ENCODE results near the gene CCNI.
A peak's percentile ranks its signal among the peaks of the same experiment; 100 is the strongest.
"Not testable (repeated sequence)": the region's sequence is repeated elsewhere in the genome, so short reads cannot be mapped to it uniquely, and the experiment has no call there.

CCNI gene

GRCh38 chr4:77037168-77037567, 38.6 kb downstream of the CCNI start:
- not testable (repeated sequence) for DNase-seq

DNA sequence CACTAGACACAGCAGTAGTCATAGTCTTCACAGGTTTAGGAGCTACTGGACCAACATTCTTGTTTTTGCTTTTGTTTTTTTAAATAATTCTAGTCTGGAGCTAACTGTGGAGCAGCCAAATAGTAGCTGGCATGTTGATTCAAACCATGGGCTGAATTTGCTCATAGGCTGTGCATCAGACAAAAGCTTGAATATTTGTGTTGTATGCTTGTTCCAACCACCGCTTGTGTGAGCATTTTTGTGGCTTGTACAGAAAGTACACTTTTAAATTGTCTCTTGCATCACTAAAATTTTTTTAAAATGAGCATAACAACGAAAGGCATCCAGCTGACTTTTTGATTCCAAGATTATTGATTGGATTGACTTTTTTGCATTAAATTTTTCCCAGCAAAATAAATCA, 39.6 kb downstream of the CCNI start:
- no peak for DNase-seq

- DNase-seq = no peak
Measured at GRCh38 chr4:77035153-77035552, 40.6 kb downstream of the CCNI start.

DNA sequence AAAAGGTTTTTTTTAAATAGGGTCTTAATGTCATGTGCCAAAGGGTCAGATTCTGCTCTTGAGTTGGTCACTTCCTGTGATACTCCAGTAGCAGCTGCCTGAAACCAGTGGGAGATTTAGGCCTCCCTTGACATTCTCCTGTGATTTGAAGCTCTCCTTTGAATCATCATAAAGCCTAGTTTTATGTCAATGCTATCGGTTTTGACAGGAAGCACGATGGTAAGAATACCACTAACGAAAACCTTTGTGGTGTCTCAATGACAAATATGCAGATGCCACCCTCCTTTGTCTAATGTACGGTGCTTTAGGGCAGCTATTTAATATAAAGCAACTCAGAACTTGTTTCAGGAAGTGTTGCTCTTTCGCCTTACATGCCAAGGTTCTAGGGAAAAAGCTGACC, 44.2 kb downstream of the CCNI start:
- no peak for DNase-seq

DNA sequence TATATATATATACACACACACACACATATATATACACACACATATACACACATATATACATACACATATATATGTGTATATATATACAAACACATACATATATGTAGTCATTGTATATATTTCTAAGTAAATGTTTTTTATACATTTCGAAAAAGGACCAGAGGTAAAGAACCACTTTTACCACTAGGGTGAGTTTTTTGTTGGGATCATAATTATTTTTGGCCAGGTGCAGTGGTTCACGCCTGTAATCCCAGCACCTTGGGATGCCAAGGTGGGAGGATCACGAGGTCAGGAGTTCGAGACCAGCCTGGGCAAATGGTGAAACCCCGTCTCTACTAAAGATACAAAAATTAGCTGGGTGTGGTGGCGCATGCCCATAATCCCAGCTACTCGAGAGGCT, 46.0 kb downstream of the CCNI start:
- not testable (repeated sequence) for DNase-seq

- DNase-seq = no peak
Measured at GRCh38 chr4:77028246-77028645, 47.5 kb downstream of the CCNI start.

DNA sequence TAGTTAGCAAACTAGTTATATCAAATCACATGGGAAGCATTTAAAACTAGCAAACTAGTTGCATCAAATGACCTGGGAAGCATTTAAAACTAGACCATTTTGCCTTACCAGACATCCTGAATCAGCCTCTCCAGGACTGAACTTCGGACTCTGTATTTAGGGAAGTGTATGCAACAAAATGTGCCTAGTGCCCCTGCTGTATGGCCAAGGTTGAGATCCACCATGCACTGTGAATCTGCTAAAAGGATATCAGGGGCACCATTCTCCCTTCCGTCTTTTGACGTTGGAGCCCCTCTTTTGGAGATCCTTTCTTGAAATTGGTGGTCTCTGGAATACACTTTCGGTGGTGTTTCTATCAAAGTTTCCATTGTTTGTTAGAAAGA, 49.5 kb downstream of the CCNI start:
- DNase-seq = no peak

DNA sequence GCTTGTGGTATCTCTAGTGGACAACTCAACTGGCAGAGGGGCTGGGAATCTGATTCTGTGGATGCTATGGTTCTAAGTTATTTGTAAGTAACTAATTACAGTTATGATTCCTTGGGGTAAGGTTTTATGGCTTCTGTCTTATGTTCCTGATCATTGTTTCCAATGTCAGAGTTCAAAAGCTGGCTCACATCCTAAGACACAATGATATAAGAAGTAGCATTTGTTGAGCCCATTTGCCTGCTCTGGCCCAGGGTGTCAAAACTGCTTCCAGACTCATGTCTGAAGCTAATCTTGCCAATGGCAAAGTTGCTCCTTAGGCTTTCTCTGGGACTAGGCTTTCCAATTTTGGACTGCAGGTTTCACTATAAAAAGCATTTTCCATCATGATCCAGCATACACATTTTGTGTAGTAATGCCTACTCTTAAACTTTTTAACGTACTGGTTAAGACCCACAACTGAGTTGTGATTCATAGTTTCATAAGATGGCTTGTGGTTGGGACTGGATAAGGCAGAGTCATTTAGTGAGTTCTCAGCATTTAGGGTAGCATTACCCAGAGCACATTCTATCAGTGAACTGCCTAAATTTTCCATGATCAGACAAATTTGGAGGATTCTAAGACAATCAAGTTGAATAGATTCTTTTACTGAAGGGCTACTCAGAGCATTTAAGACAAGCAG, 50.0 kb downstream of the CCNI start:
- DNase-seq = no peak

DNA sequence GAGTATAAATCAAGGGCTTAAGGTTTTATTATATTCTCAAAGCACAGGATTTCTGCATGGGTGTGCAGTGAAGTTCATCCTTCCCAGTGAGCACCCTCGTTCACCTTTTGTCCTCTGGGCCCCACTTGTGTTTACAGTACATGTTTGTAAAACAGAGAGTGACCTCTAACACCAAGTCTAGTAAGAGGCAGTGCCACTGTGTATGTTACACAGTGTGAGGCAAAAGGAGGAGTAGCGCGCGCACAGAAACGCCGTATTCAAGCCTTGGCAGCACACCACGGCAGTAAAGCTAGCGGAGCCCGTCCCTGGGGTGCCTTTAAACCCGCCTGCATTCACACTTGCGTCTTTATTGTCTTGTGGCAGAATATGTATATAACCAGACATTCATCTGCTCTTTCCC, 51.9 kb downstream of the CCNI start:
- DNase-seq = no peak

- DNase-seq = no peak
Measured at GRCh38 chr4:77022560-77023179, 53.1 kb downstream of the CCNI start.

DNA sequence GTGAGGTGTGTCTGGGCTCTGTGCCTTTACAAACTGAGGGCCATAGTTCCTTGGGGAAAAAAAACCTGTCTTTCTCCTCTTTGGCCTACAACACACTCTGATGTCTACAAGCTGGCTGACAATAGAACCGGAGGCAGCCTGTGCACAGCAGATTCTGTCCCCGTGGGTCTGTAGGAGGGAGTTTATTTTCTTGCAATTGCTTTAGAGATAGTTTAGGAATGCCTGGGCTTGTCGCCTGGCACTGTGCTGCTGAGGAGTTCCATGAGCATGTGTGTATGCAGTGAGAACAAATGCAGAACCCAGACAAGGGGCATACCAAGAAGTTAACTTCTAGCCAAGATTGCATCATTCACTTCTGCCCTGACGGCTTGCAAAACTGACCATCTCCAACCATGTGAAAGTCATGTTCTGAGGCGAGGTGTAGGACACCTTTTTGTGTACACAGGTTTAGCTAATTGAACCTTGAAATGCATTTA, 54.1 kb downstream of the CCNI start:
- DNase-seq = no peak

- no peak for DNase-seq
Measured at GRCh38 chr4:77020017-77020416, 55.8 kb downstream of the CCNI start.

- DNase-seq = no peak
Measured at GRCh38 chr4:77015390-77015789, 60.4 kb downstream of the CCNI start.

GRCh38 chr4:77014256-77014655, 61.5 kb downstream of the CCNI start:
- no peak for DNase-seq

DNA sequence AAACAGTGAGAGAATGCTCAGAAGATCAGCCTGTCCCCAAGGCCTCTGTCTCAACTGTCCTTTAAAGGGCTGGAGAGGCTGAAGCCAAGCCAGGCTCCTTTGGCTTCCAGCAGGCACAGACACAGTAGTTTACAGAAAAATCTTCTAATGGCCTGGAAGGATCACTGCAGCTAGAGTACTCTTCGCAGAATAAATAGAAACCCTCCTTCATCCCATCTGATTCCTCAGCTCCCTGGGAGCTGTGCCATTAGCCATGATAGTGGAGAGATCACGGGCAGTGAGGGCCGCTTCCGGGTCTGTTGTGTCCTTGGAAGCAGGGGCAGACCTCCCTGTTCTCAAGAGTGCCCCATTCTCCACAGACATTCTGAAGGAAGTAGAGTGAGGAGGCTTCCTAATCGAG, 63.1 kb downstream of the CCNI start:
- DNase-seq = no peak

DNA sequence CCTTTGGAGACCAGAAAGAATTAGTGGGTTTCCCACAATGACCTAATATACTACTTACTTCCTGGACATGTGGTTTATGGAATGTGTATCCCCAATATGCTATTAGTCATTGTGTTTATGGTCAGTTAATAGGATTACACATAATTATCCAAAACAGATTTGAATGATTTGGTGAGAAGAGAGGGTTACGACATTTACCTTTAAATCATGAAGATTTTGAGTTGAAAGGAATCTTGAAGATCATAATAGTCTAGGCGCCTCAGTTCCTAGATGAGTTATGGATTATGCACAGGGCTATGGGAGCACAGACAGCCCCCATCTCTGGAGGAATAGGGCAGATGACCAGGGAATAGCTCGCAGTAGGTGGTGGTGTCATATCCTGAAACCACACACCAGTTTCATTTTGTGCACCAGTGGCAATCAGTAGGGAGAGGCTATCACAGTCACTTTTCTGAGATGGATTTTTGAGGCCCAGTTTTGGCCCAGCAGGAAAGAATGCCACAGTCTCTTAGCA, 64.9 kb downstream of the CCNI start:
- no peak for DNase-seq

- DNase-seq = no peak
Measured at GRCh38 chr4:77009511-77010115, 66.2 kb downstream of the CCNI start.

GRCh38 chr4:77007358-77008230, 68.2 kb downstream of the CCNI start:
- DNase-seq = no peak

GRCh38 chr4:77006753-77007353, 68.9 kb downstream of the CCNI start:
- DNase-seq = no peak

DNA sequence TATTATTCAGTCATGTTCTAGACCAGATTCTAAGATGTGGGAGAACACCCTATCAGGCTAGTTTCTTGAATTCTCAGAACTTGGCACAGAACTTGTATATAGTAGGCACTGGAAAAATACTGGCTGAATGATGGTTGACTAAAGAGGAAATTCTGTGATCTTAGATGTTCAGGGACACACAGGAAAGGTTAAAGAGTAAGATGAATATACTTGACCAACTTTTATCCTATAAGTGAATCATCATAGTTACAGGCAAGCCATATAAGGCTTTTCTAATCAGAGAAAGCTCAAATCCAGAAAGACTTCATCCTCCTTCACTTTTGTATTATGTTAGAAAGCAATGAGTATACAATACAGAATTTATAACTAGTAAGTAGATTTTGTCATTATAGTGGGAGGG, 72.4 kb downstream of the CCNI start:
- DNase-seq = no peak

GRCh38 chr4:77002321-77003107, 73.3 kb downstream of the CCNI start:
- no peak for DNase-seq

DNA sequence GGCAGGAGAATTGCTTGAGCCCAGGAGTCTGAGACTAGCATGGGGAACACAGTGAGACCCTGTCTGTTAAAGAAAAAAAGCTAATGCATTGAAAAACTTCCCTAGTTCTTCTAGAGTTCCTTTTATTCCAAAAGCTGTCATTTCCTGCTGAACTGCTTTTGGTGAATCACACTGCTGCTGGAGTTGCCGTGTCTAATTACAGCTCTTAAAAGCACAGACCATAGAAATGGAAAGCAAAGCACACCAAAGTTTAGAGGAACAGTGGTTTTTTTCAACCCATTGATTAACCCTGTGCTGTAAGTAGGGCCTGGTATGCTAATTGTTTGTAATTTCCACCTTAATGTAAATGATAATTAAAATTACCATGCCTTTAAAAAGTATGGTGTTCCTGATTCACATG, 73.9 kb downstream of the CCNI start:
- DNase-seq = peak; percentile 9
